ENCODE measurements around the gene CNTRL. TPM values are rescaled to one million over a fixed set of nuclear protein-coding genes. Genes with fewer than 3 reads are reported as not detected.
A peak's percentile ranks its signal among the peaks of the same experiment; 100 is the strongest.

The CNTRL gene
- total RNA-seq, 1 experiment from 2014 or later = 94.6 TPM

DNA sequence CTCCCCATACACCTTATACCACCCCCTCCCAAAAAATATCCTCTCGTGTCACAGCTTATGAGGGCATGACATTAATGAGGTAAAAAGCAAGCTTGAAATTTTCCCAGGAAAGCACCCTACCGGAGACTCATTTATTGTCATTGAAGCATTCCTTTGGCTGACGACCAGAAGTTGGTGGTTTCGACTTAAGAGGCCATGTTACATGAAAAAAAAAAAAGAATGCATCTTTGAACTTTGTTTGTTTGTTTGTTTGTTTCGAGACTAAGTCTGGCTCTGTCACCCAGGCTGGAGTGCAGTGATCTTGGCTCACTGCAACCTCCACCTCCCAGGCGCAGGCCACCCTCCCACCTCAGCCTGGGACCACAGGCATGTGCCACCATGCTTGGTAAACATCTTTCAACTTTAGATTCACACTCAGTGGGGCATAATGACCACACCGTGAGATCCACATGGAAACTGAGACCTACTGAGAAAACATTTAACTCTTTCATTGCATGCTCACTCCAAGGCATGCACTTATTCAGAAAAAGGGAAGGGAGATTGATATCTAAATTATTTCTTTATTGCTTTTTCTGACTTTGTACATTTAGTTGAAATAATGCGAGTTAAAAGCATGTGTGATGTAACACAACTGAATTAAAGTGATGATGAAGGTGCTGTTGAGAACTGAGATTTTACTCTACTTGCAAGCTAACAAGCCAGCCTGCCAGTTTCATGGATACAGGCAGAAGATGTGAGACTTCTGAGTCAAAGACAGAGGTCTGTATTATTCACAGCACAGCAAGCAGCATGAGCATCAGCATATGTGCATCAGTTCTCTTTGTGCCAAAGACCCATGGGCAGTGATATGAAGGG lies 132.0 kb downstream of the CNTRL start:
- peaks cover 12% of the 10 kb centered on the region for H3K79me2 ChIP-seq (ENCODE audit: low read length)
- peak overlapping the region; percentile 58 for H3K9ac ChIP-seq (ENCODE audit: low read length)
- H3K4me2 ChIP-seq (ENCODE audit: low read depth, low read length, poor library complexity, severe bottlenecking) = peak overlapping the region; percentile 70
- H3K4me3 ChIP-seq (ENCODE audit: low read length) = peak overlapping the region; percentile 47
- H4K20me1 ChIP-seq (ENCODE audit: insufficient read depth, low read depth, low read length) = no peaks in the 10 kb centered on the region
- H3K27ac ChIP-seq (ENCODE audit: low read length) = peak overlapping the region; percentile 96
- peak overlapping the region; percentile 36; the same call in 1 of the 2 replicates for H2AFZ ChIP-seq (ENCODE audit: low read length)
- H3K4me1 ChIP-seq (ENCODE audit: low read length) = peaks cover 60% of the 10 kb centered on the region
- DNase-seq = peak; percentile 51
- no peaks in the 10 kb centered on the region; the same call in 1 of the 2 replicates for H3K36me3 ChIP-seq (ENCODE audit: insufficient read depth, low read length)
- H3K9me3 ChIP-seq (ENCODE audit: low read length) = no peaks in the 10 kb centered on the region
- H3K9me2 ChIP-seq (replicated peaks; ENCODE audit: insufficient read depth, low read length) = no peaks in the 10 kb centered on the region
- H3K27me3 ChIP-seq (ENCODE audit: low read length) = no peaks in the 10 kb centered on the region

DNA sequence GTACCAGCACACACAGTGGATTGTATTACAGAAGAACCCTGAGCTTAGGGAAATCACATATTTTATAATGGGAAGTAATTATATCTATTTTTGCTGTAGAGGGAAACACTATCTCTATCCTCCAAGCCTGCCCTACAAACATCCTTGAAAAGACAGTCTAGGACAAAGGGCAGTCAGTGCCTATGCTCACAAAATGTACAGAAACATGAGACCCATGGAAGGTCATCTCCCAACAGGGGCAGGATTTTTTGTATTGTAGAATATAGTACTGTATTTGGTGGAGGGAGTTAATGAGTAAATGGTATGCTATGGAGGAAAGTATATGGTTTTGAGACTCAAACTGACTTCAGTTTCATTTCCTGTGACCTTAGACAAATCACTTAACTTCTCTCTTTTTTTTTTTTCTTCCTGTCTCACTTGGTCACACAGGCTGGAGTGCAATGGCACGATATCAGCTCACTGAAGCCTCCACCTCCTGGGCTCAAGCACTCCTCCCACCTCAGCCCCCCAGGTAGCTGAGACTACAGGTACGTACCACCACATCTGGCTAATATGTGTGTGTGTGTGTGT lies 132.7 kb downstream of the CNTRL start:
- Histone ChIP-seq H3K4me3 (ENCODE audit: low read length) (peak overlapping the region; percentile 47), H3K4me2 (ENCODE audit: low read depth, low read length, poor library complexity, severe bottlenecking) (peak overlapping the region; percentile 70), H3K27me3 (ENCODE audit: low read length) (no peaks in the 10 kb centered on the region), H3K9ac (ENCODE audit: low read length) (peak overlapping the region; percentile 58), H2AFZ (ENCODE audit: low read length) (peak overlapping the region; percentile 36; the same call in 1 of the 2 replicates), H3K36me3 (ENCODE audit: insufficient read depth, low read length) (no peaks in the 10 kb centered on the region; the same call in 1 of the 2 replicates), H3K9me3 (ENCODE audit: low read length) (no peaks in the 10 kb centered on the region), H3K9me2 (replicated peaks; ENCODE audit: insufficient read depth, low read length) (no peaks in the 10 kb centered on the region), H3K79me2 (ENCODE audit: low read length) (peaks cover 7% of the 10 kb centered on the region), H4K20me1 (ENCODE audit: insufficient read depth, low read depth, low read length) (no peaks in the 10 kb centered on the region), H3K4me1 (ENCODE audit: low read length) (peaks cover 56% of the 10 kb centered on the region), H3K27ac (ENCODE audit: low read length) (peak overlapping the region; percentile 96)
- peak; percentile 88 for DNase-seq

DNA sequence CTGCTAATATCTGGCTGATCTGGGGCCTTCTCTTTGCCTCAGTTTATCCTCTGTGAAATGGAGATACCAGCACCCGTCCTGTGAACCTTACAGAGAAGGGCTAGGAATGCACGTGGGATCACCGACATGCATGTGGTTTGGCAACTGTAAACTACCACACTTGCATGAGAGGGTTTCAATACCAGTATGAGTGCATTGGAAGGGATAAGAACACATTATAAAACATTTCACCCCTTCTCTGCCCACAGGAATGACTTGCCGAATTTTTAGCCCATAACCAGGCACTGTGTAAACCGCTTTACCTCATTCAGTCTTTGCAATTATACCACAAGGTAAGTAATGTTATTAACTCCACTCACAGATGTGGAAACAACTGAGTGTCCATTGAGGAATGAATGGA lies 135.8 kb downstream of the CNTRL start:
- H3K4me2 ChIP-seq (ENCODE audit: low read depth, low read length, poor library complexity, severe bottlenecking) = no peak overlapping the region
- no peaks in the 10 kb centered on the region; the same call in 1 of the 2 replicates for H3K36me3 ChIP-seq (ENCODE audit: insufficient read depth, low read length)
- no peaks in the 10 kb centered on the region for H3K27me3 ChIP-seq (ENCODE audit: low read length)
- H3K9me2 ChIP-seq (replicated peaks; ENCODE audit: insufficient read depth, low read length) = no peaks in the 10 kb centered on the region
- H3K27ac ChIP-seq (ENCODE audit: low read length) = no peak overlapping the region
- no peak overlapping the region for H3K4me3 ChIP-seq (ENCODE audit: low read length)
- no peak overlapping the region for H3K9ac ChIP-seq (ENCODE audit: low read length)
- H3K79me2 ChIP-seq (ENCODE audit: low read length) = peaks cover 7% of the 10 kb centered on the region; the same call in 1 of the 2 replicates
- H4K20me1 ChIP-seq (ENCODE audit: insufficient read depth, low read depth, low read length) = no peaks in the 10 kb centered on the region
- H3K9me3 ChIP-seq (ENCODE audit: low read length) = no peaks in the 10 kb centered on the region
- H2AFZ ChIP-seq (ENCODE audit: low read length) = no peak overlapping the region
- H3K4me1 ChIP-seq (ENCODE audit: low read length) = peaks cover 45% of the 10 kb centered on the region
- DNase-seq = no peak

DNA sequence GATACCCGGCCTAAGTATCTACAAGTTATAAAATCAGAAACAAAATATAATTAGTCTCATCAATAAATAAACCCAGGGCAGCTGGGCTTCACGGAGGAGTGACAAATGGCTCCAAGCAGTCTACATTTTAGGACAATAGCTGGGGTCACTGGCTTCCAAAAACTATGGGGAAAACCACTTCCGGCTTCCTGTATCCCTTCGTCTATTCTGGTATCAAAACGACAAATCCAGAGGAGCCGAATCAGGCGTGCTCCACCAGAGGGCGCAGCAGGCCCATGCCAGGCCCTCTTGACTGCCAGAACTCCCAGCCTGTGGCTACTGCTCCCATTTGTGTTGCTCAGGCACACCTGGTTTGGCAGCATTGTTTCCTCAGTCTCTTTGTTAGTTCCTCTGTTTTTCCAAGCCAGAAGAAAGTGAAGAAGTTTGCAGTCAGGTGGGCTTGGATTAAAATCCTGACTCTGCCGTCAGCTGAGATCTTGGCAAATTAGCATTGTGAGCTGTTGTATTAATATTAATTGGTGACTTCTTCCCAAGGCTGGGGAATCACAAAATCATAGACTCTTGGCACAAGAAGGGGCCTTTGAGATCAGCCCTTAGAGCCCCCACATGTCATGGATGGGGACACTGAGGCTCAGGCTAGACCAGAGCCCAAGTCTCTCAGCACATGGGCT lies 138.5 kb downstream of the CNTRL start:
- peak overlapping the region; percentile 34 for H3K4me2 ChIP-seq (ENCODE audit: low read depth, low read length, poor library complexity, severe bottlenecking)
- peak overlapping the region; percentile 96 for H2AFZ ChIP-seq (ENCODE audit: low read length)
- no peak overlapping the region; the same call in 1 of the 2 replicates for H3K9ac ChIP-seq (ENCODE audit: low read length)

DNA sequence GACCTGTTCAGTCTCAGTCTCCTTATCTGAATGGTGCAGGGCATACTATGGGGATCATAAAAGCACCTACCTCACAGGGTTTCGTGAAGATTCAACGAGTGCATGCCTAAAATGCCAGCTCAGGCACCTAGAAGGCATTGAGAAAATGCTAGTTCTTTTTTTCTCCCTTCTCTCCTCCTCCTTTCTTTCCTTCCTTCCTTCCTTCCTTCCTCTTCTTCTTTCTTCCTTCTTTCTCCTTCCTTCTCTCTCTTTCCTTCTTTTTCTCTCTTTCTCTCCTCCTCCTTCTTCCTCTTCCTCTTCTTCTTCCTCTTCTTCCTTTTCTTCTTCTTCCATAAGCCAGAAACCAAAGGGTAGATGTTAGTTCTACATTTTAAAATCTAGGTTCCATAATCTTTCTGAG lies 139.2 kb downstream of the CNTRL start:
- Histone ChIP-seq H3K27me3 (ENCODE audit: low read length) (no peaks in the 10 kb centered on the region), H4K20me1 (ENCODE audit: insufficient read depth, low read depth, low read length) (no peaks in the 10 kb centered on the region), H3K9me3 (ENCODE audit: low read length) (no peaks in the 10 kb centered on the region), H2AFZ (ENCODE audit: low read length) (no peak overlapping the region), H3K4me1 (ENCODE audit: low read length) (peaks cover 10% of the 10 kb centered on the region), H3K79me2 (ENCODE audit: low read length) (no peaks in the 10 kb centered on the region), H3K4me2 (ENCODE audit: low read depth, low read length, poor library complexity, severe bottlenecking) (no peak overlapping the region), H3K27ac (ENCODE audit: low read length) (no peak overlapping the region), H3K4me3 (ENCODE audit: low read length) (no peak overlapping the region), H3K9me2 (replicated peaks; ENCODE audit: insufficient read depth, low read length) (no peaks in the 10 kb centered on the region), H3K9ac (ENCODE audit: low read length) (no peak overlapping the region), H3K36me3 (ENCODE audit: insufficient read depth, low read length) (no peaks in the 10 kb centered on the region; the same call in 1 of the 2 replicates)
- no peak for DNase-seq

More for the DNA sequence above, 138.5 kb downstream of the CNTRL start:
- H4K20me1 ChIP-seq (ENCODE audit: insufficient read depth, low read depth, low read length) = no peaks in the 10 kb centered on the region
- no peaks in the 10 kb centered on the region; the same call in 1 of the 2 replicates for H3K36me3 ChIP-seq (ENCODE audit: insufficient read depth, low read length)
- no peaks in the 10 kb centered on the region for H3K27me3 ChIP-seq (ENCODE audit: low read length)
- DNase-seq = peak; percentile 92
- no peaks in the 10 kb centered on the region for H3K9me2 ChIP-seq (replicated peaks; ENCODE audit: insufficient read depth, low read length)
- no peaks in the 10 kb centered on the region for H3K9me3 ChIP-seq (ENCODE audit: low read length)
- peaks cover 17% of the 10 kb centered on the region for H3K4me1 ChIP-seq (ENCODE audit: low read length)
- peak overlapping the region; percentile 5; the same call in 1 of the 2 replicates for H3K27ac ChIP-seq (ENCODE audit: low read length)
- no peak overlapping the region for H3K4me3 ChIP-seq (ENCODE audit: low read length)
- peaks cover 2% of the 10 kb centered on the region; the same call in 1 of the 2 replicates for H3K79me2 ChIP-seq (ENCODE audit: low read length)

DNA sequence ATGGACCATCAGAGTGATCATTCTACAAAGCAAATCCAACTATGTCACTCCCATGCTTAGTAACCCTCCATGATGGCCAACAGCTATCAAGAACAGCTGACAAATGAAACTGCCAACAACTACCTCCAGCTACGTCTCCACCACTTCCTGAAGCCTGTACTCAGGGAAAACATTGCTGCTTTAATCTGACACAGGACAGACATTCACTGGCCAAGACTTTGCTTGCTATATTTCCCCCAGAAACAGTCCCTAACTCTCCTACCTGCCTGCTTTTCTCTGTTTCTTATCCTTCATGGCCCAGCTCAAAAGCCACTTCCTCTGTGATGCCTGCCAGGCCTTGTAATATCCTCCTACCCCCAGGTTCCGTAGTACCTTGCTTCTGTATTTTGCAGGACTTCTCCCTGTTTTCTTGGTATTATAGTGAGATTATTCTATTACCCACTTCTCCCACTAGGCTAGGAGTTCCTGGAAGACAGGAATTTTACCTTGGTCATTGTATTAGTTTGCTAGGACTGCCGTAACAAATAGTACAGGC lies 141.6 kb downstream of the CNTRL start:
- H3K4me3 ChIP-seq (ENCODE audit: low read length) = no peak overlapping the region
- no peaks in the 10 kb centered on the region for H3K9me2 ChIP-seq (replicated peaks; ENCODE audit: insufficient read depth, low read length)
- H3K36me3 ChIP-seq (ENCODE audit: insufficient read depth, low read length) = no peaks in the 10 kb centered on the region; the same call in 1 of the 2 replicates
- H3K9me3 ChIP-seq (ENCODE audit: low read length) = no peaks in the 10 kb centered on the region
- DNase-seq = no peak
- H2AFZ ChIP-seq (ENCODE audit: low read length) = no peak overlapping the region
- H4K20me1 ChIP-seq (ENCODE audit: insufficient read depth, low read depth, low read length) = no peaks in the 10 kb centered on the region
- H3K4me1 ChIP-seq (ENCODE audit: low read length) = peaks cover 6% of the 10 kb centered on the region
- no peaks in the 10 kb centered on the region for H3K79me2 ChIP-seq (ENCODE audit: low read length)
- no peak overlapping the region for H3K4me2 ChIP-seq (ENCODE audit: low read depth, low read length, poor library complexity, severe bottlenecking)
- H3K27me3 ChIP-seq (ENCODE audit: low read length) = no peaks in the 10 kb centered on the region
- no peak overlapping the region for H3K27ac ChIP-seq (ENCODE audit: low read length)
- H3K9ac ChIP-seq (ENCODE audit: low read length) = no peak overlapping the region

DNA sequence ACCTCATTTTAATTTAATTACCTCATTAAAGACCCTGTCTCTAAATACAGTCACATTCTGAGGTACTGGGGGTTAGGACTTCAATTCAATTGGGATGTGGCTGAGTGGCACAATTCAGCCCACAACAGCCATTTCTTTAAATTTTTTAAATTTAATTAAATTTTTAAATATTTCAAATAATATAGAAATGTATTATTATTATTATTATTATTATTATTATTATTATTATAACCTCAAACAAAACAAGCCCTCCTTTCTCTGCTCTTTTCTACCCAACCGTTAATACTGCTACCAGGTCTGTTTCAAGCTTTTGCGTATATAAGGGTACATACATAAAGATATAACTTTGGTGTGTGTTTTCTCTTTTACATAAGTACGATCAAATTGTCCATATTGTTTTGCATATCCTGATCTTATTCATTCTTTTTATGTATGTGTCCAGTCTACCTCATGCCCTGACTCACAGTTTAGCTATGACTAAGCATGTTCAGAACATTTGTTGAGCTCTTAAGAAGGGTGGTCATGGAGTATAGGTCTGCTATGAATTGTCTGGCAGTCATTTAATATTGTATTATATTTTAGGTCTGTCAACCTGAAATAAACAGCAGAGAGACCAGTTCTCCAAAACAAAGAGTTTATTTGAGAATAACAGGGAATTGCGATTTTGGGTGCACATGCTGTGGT lies 143.0 kb downstream of the CNTRL start:
- DNase-seq = no peak
- Histone ChIP-seq H3K9me3 (ENCODE audit: low read length) (no peaks in the 10 kb centered on the region), H4K20me1 (ENCODE audit: insufficient read depth, low read depth, low read length) (no peaks in the 10 kb centered on the region)

More for the DNA sequence above, 143.0 kb downstream of the CNTRL start:
- Histone ChIP-seq H3K79me2 (ENCODE audit: low read length) (0 out of 2 replicates have a peak, but pooled peaks cover 3% of the 10 kb centered on the region), H3K4me3 (ENCODE audit: low read length) (no peak overlapping the region), H3K9ac (ENCODE audit: low read length) (no peak overlapping the region), H2AFZ (ENCODE audit: low read length) (no peak overlapping the region), H3K4me2 (ENCODE audit: low read depth, low read length, poor library complexity, severe bottlenecking) (no peak overlapping the region), H3K36me3 (ENCODE audit: insufficient read depth, low read length) (no peaks in the 10 kb centered on the region), H3K27ac (ENCODE audit: low read length) (no peak overlapping the region), H3K27me3 (ENCODE audit: low read length) (no peaks in the 10 kb centered on the region), H3K4me1 (ENCODE audit: low read length) (peaks cover 4% of the 10 kb centered on the region), H3K9me2 (replicated peaks; ENCODE audit: insufficient read depth, low read length) (no peaks in the 10 kb centered on the region)

All from Karpas-422 (cell line).